HepG2 (cell line): ENCODE data around the gene PLSCR2. TPM values are rescaled to one million over a fixed set of nuclear protein-coding genes. Genes with fewer than 3 reads are reported as not detected.

Experiments used
- PAF1 ChIP-seq: IDR thresholded peaks from 2 replicates; pipeline ENCODE4 v1.6.1; 2016; ENCODE audit warnings: missing genetic modification reagents, missing compliant biosample characterization
- ZNF234 ChIP-seq: sonication (generic); formaldehyde crosslinking; conservative IDR thresholded peaks from 2 replicates; pipeline ENCODE4 v1.5.1; 2020; ENCODE audit warnings: mild to moderate bottlenecking, missing genetic modification reagents
- ZNF282 ChIP-seq: fragments of 450-650 bp; IDR thresholded peaks from 2 replicates; pipeline ENCODE4 v1.6.1; 2018; ENCODE audit not compliant: partially characterized antibody
- ZNF83 ChIP-seq: sonication (generic); formaldehyde crosslinking; IDR thresholded peaks from 2 replicates; pipeline ENCODE4 v1.4.0; 2020; ENCODE audit warnings: missing genetic modification reagents, mild to moderate bottlenecking, borderline replicate concordance
- ZSCAN9 ChIP-seq: IDR thresholded peaks from 2 replicates; pipeline ENCODE4 v1.6.1; 2016; ENCODE audit warnings: borderline replicate concordance
- polyA plus RNA-seq, 8 experiments: library from polyadenylated mRNA; depleted of rRNA in 3 of 8; stranded (reverse) in 7 of 8; unstranded in 1 of 8; fragments of >200 nt; fragmentation: Illumina TruSeq in 4 of 8; extraction: Trizol in 4 of 8; gene quantifications; 2 replicates each; pipeline versions ENCODE4 v1.2.1 to v1.2.3, GENCODE V29; 2011 to 2016; ENCODE audit warnings: low read depth in 4 of 8, missing spikeins in 1 of 8, mixed read lengths in 1 of 8; ENCODE audit not compliant: insufficient read depth in 1 of 8
- total RNA-seq, 5 experiments: library from RNA; depleted of rRNA; stranded (reverse); fragments of >200 nt; fragmentation: Illumina TruSeq; extraction: Trizol; gene quantifications; 2 replicates each; pipeline ENCODE4 v1.2.3, GENCODE V29; 2016; ENCODE audit warnings: low read depth in 1 of 5
- TF ChIP-seq, protein P1 (sequence below): sonication (generic); formaldehyde crosslinking; IDR thresholded peaks from 2 replicates; pipeline ENCODE4 v1.9.0; 2021; ENCODE audit warnings: missing genetic modification reagents, borderline replicate concordance
- TF ChIP-seq, protein P2 (sequence below): sonication (generic); formaldehyde crosslinking; IDR thresholded peaks from 2 replicates; pipeline ENCODE4 v1.4.0; 2020; ENCODE audit warnings: missing genetic modification reagents
- TF ChIP-seq, protein P3 (sequence below): IDR thresholded peaks from 2 replicates; pipeline ENCODE4 v1.6.1; 2016; ENCODE audit warnings: low read depth

Gene PLSCR2
- total and polyA plus RNA-seq, 2 of the 13 experiments (the other 11 are each of a cell fraction or from before 2014, with no cell fraction given): not detected

DNA sequence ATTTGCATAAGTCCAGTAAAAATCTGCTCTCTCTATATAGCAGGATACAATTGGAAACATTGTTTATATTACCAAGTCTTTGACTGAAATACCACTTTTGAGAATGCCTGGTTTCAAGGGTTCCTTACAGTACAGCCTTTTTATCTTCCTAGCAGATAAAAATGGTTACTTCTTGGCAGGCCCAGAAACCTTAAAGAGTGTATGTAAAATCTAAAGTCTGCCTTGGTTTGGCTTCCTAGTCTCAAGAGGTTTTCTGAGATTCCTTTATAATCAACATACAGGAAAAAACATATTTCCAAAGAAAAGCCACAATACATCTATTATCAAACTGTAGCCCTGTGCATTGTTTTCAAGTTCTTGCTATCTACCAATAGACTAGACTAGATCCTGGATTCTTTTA lies 84.6 kb downstream of the PLSCR2 start (continued):
- TF ChIP-seq, protein P1, sequence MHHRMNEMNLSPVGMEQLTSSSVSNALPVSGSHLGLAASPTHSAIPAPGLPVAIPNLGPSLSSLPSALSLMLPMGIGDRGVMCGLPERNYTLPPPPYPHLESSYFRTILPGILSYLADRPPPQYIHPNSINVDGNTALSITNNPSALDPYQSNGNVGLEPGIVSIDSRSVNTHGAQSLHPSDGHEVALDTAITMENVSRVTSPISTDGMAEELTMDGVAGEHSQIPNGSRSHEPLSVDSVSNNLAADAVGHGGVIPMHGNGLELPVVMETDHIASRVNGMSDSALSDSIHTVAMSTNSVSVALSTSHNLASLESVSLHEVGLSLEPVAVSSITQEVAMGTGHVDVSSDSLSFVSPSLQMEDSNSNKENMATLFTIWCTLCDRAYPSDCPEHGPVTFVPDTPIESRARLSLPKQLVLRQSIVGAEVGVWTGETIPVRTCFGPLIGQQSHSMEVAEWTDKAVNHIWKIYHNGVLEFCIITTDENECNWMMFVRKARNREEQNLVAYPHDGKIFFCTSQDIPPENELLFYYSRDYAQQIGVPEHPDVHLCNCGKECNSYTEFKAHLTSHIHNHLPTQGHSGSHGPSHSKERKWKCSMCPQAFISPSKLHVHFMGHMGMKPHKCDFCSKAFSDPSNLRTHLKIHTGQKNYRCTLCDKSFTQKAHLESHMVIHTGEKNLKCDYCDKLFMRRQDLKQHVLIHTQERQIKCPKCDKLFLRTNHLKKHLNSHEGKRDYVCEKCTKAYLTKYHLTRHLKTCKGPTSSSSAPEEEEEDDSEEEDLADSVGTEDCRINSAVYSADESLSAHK: no peak
- TF ChIP-seq PAF1 (CRISPR knock-in tag) (no peak), ZNF234 (CRISPR knock-in tag) (no peak), ZNF83 (CRISPR knock-in tag) (no peak), ZNF282 (no peak), ZSCAN9 (no peak)
- TF ChIP-seq, protein P2, sequence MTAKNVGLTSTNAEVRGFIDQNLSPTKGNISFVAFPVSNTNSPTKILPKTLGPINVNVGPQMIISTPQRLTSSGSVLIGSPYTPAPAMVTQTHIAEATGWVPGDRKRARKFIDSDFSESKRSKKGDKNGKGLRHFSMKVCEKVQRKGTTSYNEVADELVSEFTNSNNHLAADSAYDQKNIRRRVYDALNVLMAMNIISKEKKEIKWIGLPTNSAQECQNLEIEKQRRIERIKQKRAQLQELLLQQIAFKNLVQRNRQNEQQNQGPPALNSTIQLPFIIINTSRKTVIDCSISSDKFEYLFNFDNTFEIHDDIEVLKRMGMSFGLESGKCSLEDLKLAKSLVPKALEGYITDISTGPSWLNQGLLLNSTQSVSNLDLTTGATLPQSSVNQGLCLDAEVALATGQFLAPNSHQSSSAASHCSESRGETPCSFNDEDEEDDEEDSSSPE (CRISPR knock-in tag): no peak
- TF ChIP-seq, protein P3, sequence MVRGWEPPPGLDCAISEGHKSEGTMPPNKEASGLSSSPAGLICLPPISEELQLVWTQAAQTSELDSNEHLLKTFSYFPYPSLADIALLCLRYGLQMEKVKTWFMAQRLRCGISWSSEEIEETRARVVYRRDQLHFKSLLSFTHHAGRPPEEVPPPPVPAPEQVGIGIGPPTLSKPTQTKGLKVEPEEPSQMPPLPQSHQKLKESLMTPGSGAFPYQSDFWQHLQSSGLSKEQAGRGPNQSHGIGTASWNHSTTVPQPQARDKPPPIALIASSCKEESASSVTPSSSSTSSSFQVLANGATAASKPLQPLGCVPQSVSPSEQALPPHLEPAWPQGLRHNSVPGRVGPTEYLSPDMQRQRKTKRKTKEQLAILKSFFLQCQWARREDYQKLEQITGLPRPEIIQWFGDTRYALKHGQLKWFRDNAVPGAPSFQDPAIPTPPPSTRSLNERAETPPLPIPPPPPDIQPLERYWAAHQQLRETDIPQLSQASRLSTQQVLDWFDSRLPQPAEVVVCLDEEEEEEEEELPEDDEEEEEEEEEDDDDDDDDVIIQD (CRISPR knock-in tag): no peak
- TF ChIP-seq, all 625 proteins: peak for 0

Other genes starting within 250 kb of the PLSCR2 start
- gene PLSCR4, start 218.5 kb downstream of the PLSCR2 start, total RNA-seq (2016; rRNA removed; fragmentation: Illumina TruSeq; extraction: Trizol): 1.5 and 1.8 TPM in 2 replicates
- gene PLSCR4, start 218.5 kb downstream of the PLSCR2 start, polyA plus RNA-seq (2011; rRNA removed): 59.0 and 67.3 TPM in 2 replicates
- 34.1 and 44.3 TPM in 2 replicates for gene PLSCR1, start 75.0 kb upstream of the PLSCR2 start, total RNA-seq (2016; rRNA removed; fragmentation: Illumina TruSeq; extraction: Trizol)
- 25.0 and 33.8 TPM in 2 replicates for gene PLSCR1, start 75.0 kb upstream of the PLSCR2 start, polyA plus RNA-seq (2011; rRNA removed)
- not detected in 2 replicates for gene PLSCR5, start 135.8 kb upstream of the PLSCR2 start, total RNA-seq (2016; rRNA removed; fragmentation: Illumina TruSeq; extraction: Trizol)
- 0.22 and 0.50 TPM in 2 replicates for gene PLSCR5, start 135.8 kb upstream of the PLSCR2 start, polyA plus RNA-seq (2011; rRNA removed)